ENCODE results near the gene POU4F1.

Gene POU4F1

GRCh38 chr13:78562237-78562889, 41.0 kb downstream of the POU4F1 start:
- no peak overlapping the region for H3K27ac ChIP-seq
- TF ChIP-seq CTCF (IDR thresholded peaks at IDR 0.05), result no peak

More at GRCh38 chr13:78562237-78562889, 41.0 kb downstream of the POU4F1 start:
- H3K4me2 ChIP-seq (ENCODE audit: low read length), result no peak overlapping the region
- no peaks in the 10 kb centered on the region for H3K27me3 ChIP-seq (ENCODE audit: control insufficient read depth, insufficient read depth, low read length)
- H3K9ac ChIP-seq, result no peak overlapping the region
- no peaks in the 10 kb centered on the region for H3K4me1 ChIP-seq
- no peaks in the 10 kb centered on the region for H3K36me3 ChIP-seq (ENCODE audit: control insufficient read depth, insufficient read depth, low read length)
- H3K4me3 ChIP-seq (ENCODE audit: low read depth, low read length), result no peak overlapping the region
- H3K79me2 ChIP-seq, result no peaks in the 10 kb centered on the region
- no peak overlapping the region for H2AFZ ChIP-seq
- no peaks in the 10 kb centered on the region for H3K9me3 ChIP-seq (ENCODE audit: control insufficient read depth, low read length)

Data from parathyroid adenoma (tissue), 2 donors.